NCI-H446 (cell line): ENCODE data around the gene EVA1B.

Experiments
- DNase-seq, 2 experiments: peaks; one replicate each; lab custom pipeline; 2025; lab: John Stamatoyannopoulos, UW

The EVA1B gene

DNA sequence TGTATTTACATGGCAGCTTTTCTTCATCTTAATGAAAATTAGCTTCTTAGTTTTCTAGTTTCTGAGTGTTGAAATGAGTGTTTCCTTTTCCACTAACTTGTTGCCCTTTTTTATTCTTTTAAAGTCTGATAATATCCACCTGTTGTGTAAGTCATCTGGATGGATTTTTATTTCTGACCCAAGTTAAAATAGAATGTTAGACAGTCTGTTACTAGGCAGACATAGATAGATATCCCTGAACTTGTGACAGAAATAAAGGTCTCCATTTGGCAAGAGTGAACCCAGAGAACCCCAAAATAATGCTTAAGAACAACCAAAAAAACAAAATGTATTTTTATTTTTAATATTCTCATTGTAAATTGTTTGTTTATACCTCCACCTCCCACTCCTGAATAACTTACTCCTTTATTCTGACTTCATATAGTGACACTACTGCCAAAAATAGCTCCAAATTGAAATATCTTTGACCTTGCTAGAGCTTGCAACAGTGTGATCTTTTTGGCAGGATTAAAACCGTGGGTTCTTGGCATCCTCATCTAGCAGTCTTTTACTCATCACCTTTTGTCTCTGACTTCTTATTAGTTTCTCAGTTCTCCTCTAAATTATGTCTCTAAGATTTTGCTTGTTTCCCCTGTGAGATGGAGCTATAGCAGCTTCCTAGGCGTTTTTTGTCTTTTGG, 44.2 kb downstream of the EVA1B start:
- peak in 1 of 2 experiments; percentile 38 for DNase-seq

DNA sequence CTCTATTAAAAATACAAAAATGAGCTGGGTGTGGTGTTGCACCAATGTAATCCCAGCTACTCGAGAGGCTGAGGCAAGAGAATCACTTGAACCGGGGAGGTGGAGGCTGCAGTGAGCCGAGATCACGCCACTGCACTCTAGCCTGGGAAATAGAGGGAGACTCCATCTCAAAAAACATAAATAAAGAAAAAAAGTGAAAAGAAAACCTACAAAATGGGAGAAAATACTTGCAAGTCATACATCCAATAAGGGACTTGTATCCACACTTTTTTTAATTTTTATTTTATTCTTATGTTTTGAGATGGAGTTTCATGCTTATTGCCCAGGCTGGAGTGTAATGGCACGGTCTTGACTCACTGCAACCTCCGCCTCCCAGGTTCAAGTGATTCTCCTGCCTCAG, 46.8 kb downstream of the EVA1B start:
- DNase-seq, result no peak

DNA sequence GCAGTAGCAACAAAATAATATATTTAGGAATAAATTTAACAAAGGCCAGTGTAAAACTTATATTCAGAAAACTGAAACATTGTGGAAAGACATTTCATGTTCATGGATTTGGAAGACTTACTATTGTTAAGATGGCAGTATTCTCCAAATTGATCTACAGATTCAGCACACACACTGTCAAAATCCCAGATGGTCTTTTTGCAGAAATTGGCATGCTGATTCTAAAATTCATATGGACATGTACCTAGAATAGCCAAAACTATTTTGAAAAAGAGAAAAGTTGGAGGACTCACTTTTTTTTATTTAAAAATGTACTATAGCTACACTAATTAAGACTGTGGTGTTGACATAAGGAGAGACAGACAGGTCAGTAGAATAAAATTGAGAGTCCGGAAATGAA, 49.2 kb downstream of the EVA1B start:
- DNase-seq, result no peak

DNA sequence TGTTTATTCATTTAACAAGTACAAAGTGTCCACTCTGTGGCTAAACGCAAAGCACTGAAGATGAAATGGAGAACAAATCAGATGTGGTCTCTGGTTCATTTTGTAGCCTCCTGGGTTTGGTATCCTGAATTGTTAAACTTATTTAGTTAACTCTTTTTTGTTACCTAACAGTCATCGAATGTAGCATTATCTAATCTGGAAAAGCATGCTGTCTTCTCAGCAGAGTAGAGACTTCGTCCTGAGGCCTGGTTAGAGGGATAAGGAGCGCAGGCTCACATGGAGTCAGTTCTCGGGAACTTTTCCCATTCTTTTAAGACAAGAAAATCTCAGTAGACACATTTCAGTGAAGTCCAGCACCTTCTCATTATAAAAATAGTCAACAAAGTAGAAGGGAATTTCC, 50.4 kb downstream of the EVA1B start:
- DNase-seq, result no peak
